ENCODE data around the gene DEPDC5. TPM values are rescaled to one million over a fixed set of nuclear protein-coding genes. Genes with fewer than 3 reads are reported as not detected.

DEPDC5 gene
- total and polyA plus RNA-seq, 9 of the 15 experiments (the other 6 are each of a cell fraction or from before 2014, with no cell fraction given): 2.3 to 12.3 (median 10.7) TPM

DNA sequence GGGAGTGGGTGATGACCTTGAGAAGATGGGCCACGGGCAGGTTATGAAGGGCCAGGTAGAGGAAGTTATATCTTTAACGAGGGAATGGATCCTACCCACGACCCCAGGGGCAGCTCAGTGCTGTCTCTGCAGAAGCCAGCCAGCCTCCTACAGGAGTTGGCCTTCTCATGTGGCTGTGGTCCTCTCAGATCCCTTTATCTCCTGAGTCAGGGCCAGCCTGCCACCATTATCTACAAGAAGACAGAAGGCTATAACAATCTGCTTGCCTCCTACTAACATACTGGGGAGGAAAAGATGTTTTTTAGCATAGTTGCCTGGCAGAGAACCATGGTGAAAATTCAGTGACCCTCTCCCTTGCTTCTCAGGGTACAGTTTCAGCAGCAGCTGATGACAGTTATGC lies 183.5 kb downstream of the DEPDC5 start (continued):
- TF ChIP-seq, protein P1, sequence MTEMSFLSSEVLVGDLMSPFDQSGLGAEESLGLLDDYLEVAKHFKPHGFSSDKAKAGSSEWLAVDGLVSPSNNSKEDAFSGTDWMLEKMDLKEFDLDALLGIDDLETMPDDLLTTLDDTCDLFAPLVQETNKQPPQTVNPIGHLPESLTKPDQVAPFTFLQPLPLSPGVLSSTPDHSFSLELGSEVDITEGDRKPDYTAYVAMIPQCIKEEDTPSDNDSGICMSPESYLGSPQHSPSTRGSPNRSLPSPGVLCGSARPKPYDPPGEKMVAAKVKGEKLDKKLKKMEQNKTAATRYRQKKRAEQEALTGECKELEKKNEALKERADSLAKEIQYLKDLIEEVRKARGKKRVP (CRISPR knock-in tag; IDR thresholded peaks at IDR 0.05): no peak
- TF ChIP-seq BRF1 (IDR thresholded peaks at IDR 0.05; ENCODE audit: borderline replicate concordance, extremely low read depth, insufficient read length) (no peak), MTA1 (IDR thresholded peaks at IDR 0.05; ENCODE audit: borderline replicate concordance) (no peak), PYGO2 (tag; IDR thresholded peaks at IDR 0.05) (no peak), ZFX (CRISPR knock-in tag; IDR thresholded peaks at IDR 0.05) (no peak), RBM15 (IDR thresholded peaks at IDR 0.05; ENCODE audit: insufficient read depth, low read length) (no peak), SOX6 (IDR thresholded peaks at IDR 0.05) (peak; percentile 70; the same call in 1 of the 2 replicates), NELFE (IDR thresholded peaks at IDR 0.05; ENCODE audit: insufficient read depth, insufficient read length) (no peak), OTX1 (CRISPR knock-in tag; IDR thresholded peaks at IDR 0.05) (no peak), ZNF584 (CRISPR knock-in tag; IDR thresholded peaks at IDR 0.05; ENCODE audit: low read depth) (no peak), CBX5 (IDR thresholded peaks at IDR 0.05; ENCODE audit: borderline replicate concordance, low read depth) (no peak), HNRNPK (IDR thresholded peaks at IDR 0.05; ENCODE audit: low read depth, low read length, poor library complexity, severe bottlenecking) (no peak), ZNF696 (CRISPR knock-in tag; conservative IDR thresholded peaks at IDR 0.05) (no peak), ZNF175 (CRISPR knock-in tag; IDR thresholded peaks at IDR 0.05; ENCODE audit: low read depth) (no peak)
- TF ChIP-seq, protein P2, sequence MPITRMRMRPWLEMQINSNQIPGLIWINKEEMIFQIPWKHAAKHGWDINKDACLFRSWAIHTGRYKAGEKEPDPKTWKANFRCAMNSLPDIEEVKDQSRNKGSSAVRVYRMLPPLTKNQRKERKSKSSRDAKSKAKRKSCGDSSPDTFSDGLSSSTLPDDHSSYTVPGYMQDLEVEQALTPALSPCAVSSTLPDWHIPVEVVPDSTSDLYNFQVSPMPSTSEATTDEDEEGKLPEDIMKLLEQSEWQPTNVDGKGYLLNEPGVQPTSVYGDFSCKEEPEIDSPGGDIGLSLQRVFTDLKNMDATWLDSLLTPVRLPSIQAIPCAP (CRISPR knock-in tag; IDR thresholded peaks at IDR 0.05; ENCODE audit: borderline replicate concordance): no peak
- TF ChIP-seq, protein P3, sequence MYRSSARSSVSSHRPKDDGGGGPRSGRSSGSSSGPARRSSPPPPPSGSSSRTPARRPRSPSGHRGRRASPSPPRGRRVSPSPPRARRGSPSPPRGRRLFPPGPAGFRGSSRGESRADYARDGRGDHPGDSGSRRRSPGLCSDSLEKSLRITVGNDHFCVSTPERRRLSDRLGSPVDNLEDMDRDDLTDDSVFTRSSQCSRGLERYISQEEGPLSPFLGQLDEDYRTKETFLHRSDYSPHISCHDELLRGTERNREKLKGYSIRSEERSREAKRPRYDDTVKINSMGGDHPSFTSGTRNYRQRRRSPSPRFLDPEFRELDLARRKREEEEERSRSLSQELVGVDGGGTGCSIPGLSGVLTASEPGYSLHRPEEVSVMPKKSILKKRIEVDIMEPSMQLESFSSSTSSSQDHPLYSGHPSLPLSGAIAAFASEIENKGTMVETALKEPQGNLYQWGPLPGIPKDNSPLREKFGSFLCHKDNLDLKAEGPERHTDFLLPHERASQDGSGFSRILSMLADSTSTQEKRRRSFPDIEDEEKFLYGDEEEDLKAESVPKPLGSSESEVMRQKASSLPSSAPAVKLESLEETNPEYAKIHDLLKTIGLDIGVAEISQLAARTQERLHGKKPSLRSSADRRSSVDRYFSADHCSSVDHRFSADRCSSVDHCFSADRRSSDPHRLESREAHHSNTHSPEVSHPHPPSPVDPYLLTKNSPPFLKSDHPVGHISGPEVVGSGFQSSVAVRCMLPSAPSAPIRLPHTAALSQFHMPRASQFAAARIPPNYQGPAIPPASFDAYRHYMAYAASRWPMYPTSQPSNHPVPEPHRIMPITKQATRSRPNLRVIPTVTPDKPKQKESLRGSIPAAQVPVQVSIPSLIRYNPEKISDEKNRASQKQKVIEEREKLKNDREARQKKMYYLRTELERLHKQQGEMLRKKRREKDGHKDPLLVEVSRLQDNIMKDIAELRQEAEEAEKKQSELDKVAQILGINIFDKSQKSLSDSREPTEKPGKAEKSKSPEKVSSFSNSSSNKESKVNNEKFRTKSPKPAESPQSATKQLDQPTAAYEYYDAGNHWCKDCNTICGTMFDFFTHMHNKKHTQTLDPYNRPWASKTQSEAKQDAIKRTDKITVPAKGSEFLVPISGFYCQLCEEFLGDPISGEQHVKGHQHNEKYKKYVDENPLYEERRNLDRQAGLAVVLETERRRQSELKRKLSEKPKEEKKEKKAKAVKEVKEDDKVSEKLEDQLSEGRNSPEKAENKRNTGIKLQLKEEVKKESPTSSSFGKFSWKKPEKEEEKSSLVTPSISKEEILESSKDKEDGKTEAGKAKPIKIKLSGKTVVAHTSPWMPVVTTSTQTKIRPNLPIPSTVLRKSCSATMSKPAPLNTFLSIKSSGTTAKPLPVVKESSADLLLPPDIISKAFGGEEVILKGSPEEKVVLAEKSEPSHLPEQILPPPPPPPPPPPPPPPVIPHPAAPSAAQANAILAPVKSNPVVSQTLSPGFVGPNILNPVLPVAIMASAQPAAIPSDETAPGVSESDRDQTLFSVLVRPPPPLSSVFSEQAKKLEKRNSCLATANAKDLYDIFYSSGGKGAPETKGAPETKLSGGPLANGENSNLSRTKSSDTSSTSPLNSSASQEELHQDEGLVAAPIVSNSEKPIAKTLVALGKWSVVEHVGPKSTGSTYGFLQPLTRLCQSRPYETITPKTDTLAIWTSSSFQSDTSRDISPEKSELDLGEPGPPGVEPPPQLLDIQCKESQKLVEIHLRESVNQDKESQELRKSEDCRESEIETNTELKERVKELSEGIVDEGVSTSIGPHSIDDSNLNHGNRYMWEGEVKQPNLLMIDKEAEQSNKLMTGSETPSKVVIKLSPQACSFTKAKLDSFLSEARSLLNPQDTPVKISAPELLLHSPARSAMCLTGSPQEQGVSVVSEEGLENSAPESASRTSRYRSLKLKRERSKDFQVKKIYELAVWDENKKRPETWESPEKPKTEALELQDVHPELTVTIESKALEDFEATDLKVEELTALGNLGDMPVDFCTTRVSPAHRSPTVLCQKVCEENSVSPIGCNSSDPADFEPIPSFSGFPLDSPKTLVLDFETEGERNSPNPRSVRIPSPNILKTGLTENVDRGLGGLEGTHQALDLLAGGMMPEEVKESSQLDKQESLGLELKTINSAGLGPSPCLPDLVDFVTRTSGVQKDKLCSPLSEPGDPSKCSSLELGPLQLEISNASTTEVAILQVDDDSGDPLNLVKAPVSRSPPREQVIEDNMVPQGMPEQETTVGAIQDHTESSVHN (IDR thresholded peaks at IDR 0.05; ENCODE audit: borderline replicate concordance in 1 of 2, low read depth in 1 of 2): no peak
- TF ChIP-seq, protein P4, sequence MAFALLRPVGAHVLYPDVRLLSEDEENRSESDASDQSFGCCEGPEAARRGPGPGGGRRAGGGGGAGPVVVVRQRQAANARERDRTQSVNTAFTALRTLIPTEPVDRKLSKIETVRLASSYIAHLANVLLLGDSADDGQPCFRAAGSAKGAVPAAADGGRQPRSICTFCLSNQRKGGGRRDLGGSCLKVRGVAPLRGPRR (CRISPR knock-in tag; IDR thresholded peaks at IDR 0.05): no peak
- TF ChIP-seq, protein P5, sequence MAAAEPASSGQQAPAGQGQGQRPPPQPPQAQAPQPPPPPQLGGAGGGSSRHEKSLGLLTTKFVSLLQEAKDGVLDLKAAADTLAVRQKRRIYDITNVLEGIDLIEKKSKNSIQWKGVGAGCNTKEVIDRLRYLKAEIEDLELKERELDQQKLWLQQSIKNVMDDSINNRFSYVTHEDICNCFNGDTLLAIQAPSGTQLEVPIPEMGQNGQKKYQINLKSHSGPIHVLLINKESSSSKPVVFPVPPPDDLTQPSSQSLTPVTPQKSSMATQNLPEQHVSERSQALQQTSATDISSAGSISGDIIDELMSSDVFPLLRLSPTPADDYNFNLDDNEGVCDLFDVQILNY (CRISPR knock-in tag; IDR thresholded peaks at IDR 0.05): no peak

Data from K562 (cell line).